ENCODE results near the gene TSKU.

TSKU gene

DNA sequence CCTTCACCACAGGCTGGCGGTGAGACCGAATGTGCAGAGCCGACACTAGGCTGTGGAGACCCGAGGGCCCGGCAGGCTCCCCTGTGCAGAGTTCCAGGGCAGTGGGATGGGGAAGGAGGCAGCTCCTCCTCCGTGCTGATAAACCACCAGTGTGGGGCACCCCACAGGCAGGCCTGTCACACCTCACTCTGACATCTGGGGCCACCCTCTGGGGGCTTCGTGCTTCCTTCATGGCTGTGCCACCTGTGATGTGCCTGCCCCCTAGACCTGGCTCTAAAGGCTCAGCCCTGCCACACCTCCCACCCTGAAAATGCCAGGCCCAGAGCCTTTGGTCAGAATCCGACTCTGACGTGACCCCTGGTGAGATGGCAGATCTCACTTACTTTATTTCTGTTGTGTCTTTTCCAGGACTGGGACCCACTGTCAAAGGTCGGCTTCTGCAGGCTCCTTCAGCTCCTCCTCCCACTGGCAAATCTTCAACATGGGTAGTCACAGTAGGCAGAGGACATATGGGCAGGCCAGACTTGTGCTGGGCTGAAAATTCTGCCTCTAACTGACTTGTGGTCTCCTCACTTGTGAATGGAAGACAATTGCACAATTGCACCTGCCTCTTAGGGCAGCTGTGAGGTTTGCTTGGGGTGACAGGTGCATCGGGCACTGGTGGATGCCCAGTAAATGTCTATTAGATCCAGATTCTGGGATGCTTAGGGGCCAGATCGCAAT lies 46.2 kb upstream of the TSKU start:
- H3K27ac ChIP-seq: no peak overlapping the region
- H3K27me3 ChIP-seq: no peaks in the 10 kb centered on the region
- no peak for DNase-seq
- no peak overlapping the region for H3K4me3 ChIP-seq
- H3K36me3 ChIP-seq: no peaks in the 10 kb centered on the region
- no peaks in the 10 kb centered on the region for H3K9me3 ChIP-seq
- intact Hi-C loops (cut with DNase I; ENCODE audit: low total_unique reads): no loop called here
- TF ChIP-seq, protein P1, sequence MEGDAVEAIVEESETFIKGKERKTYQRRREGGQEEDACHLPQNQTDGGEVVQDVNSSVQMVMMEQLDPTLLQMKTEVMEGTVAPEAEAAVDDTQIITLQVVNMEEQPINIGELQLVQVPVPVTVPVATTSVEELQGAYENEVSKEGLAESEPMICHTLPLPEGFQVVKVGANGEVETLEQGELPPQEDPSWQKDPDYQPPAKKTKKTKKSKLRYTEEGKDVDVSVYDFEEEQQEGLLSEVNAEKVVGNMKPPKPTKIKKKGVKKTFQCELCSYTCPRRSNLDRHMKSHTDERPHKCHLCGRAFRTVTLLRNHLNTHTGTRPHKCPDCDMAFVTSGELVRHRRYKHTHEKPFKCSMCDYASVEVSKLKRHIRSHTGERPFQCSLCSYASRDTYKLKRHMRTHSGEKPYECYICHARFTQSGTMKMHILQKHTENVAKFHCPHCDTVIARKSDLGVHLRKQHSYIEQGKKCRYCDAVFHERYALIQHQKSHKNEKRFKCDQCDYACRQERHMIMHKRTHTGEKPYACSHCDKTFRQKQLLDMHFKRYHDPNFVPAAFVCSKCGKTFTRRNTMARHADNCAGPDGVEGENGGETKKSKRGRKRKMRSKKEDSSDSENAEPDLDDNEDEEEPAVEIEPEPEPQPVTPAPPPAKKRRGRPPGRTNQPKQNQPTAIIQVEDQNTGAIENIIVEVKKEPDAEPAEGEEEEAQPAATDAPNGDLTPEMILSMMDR (IDR thresholded peaks at IDR 0.05): no peak
- H3K4me1 ChIP-seq: no peaks in the 10 kb centered on the region

DNA sequence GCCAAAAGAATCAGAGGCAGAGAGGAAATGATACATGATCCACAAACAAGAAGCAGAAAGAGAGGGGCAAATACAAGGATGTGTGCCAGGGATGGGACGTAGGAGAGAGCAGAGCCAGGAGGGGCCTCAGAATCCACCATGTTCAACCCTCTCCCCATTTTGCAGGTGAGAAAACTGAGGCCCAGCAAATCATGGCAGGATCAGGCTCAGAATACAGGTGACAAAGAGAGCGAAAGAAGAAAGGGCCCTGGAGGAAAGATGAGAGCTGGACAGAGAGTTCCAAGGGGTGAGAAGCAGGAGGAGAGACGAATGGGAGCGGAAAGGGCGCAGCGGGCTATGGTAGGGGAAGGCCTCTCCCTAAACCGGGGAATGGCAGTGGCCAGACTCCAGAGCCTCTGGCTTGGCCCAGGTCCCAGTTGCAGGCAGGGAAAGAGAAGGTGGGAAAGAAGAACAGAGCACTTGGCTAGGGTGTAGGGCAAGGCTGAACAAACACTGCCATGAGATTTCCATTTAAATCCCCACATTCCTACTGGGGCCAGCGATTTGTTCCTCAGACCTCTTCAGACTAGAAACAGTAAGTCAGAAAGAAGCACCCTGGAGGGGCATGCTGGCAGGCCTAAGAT lies 44.4 kb upstream of the TSKU start:
- Histone ChIP-seq H3K36me3 (no peaks in the 10 kb centered on the region), H3K4me3 (no peak overlapping the region), H3K27ac (no peak overlapping the region), H3K9me3 (no peaks in the 10 kb centered on the region), H3K27me3 (no peaks in the 10 kb centered on the region), H3K4me1 (no peaks in the 10 kb centered on the region)
- TF ChIP-seq, protein P1 (IDR thresholded peaks at IDR 0.05): no peak
- intact Hi-C loops (cut with DNase I; ENCODE audit: low total_unique reads): no loop called here
- no peak for DNase-seq

DNA sequence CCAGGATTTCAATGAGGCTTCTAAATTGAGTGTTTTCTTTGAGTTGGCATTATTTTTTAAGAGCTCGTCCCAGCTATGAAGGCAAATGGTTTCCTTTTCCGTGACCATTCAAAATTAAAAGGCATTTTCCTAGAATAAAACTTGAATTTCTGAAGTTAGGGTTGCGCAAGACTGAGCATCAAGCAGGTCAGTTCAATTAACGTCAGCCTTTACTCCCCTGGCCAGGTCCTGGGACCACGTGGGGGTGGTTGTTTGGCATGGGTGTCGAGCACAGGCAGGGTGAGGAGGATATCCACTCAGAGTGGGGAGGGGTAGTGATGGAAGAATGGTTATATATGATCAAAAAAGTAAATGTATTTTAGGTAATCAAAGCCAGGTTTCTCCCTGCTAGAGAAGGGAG lies 43.4 kb upstream of the TSKU start:
- intact Hi-C loops (cut with DNase I; ENCODE audit: low total_unique reads): no loop called here
- H3K4me1 ChIP-seq: no peaks in the 10 kb centered on the region
- TF ChIP-seq, protein P1 (IDR thresholded peaks at IDR 0.05): no peak
- no peaks in the 10 kb centered on the region for H3K36me3 ChIP-seq
- no peak overlapping the region for H3K4me3 ChIP-seq
- no peaks in the 10 kb centered on the region for H3K27me3 ChIP-seq
- no peak overlapping the region for H3K27ac ChIP-seq
- DNase-seq: no peak
- H3K9me3 ChIP-seq: no peaks in the 10 kb centered on the region

DNA sequence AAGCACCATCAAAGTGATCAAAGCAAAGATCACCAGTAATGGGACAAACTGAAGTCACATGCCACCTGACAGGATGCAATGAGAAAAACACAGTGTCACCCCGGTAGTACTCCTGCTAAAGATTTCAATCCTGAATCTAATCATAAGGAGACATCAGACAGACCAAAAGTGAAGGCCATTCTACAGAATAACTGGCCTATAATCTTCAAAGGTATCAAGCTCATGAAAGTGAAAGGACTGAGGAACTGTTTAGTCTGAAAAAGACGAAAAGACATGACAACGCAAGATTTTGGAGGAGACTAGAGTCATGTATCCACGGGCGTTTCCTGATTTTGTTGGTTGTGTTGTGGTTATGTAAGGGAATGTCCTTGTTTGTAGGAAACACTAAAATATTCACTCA lies 42.4 kb upstream of the TSKU start:
- no peak for DNase-seq
- intact Hi-C loops (cut with DNase I; ENCODE audit: low total_unique reads): no loop called here
- H3K4me1 ChIP-seq: no peaks in the 10 kb centered on the region

DNA sequence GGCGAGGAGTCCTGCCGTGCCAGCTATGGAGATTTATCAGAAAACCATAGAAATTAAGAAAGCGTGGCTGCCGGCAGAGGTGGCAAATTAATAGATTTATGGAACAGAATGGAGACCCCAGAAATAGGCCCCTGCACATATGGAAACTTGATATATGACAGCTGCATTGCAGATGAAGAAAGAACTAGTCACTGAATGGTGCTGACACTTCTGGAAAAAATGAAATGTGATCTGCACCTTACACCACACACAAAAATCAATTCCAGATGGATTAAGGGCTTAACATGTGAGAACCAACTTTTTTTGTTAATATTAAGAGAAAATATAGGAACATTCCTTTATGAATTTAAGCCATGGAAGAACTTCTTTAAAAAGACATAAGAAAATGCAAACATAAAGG lies 40.3 kb upstream of the TSKU start:
- Histone ChIP-seq H3K36me3 (no peaks in the 10 kb centered on the region), H3K4me1 (no peaks in the 10 kb centered on the region), H3K27me3 (no peaks in the 10 kb centered on the region), H3K4me3 (no peak overlapping the region), H3K27ac (no peak overlapping the region), H3K9me3 (no peaks in the 10 kb centered on the region)
- TF ChIP-seq, protein P1 (IDR thresholded peaks at IDR 0.05): no peak
- no peak for DNase-seq
- intact Hi-C loops (cut with DNase I; ENCODE audit: low total_unique reads): no loop called here

More for the DNA sequence above, 42.4 kb upstream of the TSKU start:
- TF ChIP-seq, protein P1 (IDR thresholded peaks at IDR 0.05): no peak
- no peaks in the 10 kb centered on the region for H3K27me3 ChIP-seq
- no peaks in the 10 kb centered on the region for H3K36me3 ChIP-seq
- no peak overlapping the region for H3K4me3 ChIP-seq
- H3K27ac ChIP-seq: no peak overlapping the region
- H3K9me3 ChIP-seq: no peaks in the 10 kb centered on the region
